ENCODE measurements around the gene GPER1. TPM values are rescaled to one million over a fixed set of nuclear protein-coding genes. Genes with fewer than 3 reads are reported as not detected.
"Not testable (repeated sequence)": the region's sequence is repeated elsewhere in the genome, so short reads cannot be mapped to it uniquely, and the experiment has no call there.

The GPER1 gene
- total RNA-seq, 2 experiments from 2014 or later = not detected

DNA sequence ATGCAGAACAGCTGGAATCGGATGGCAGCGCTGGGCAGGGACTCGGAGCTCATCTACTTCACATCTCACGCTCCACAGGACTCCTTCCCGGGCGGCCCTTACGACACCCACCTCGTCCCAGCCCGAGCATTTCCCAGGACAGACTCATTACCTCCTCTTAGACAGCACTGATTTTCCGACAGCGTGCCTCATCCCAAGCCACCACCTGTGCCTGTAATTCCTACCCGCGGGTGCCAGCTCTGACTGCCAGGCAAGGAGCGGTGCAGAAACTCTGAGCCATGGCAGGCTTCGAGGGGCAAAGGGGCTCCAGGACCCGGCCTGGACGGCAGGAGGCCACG lies 25.6 kb downstream of the GPER1 start:
- no peak overlapping the region for H3K27ac ChIP-seq (ENCODE audit: low read depth in 1 of 2, low read length in 2 of 2)
- H3K9me3 Mint-ChIP-seq = no peaks in the 10 kb centered on the region
- POLR2A ChIA-PET = no interaction called here
- no peak overlapping the region for H3K27ac Mint-ChIP-seq
- TF ChIP-seq, protein P1, sequence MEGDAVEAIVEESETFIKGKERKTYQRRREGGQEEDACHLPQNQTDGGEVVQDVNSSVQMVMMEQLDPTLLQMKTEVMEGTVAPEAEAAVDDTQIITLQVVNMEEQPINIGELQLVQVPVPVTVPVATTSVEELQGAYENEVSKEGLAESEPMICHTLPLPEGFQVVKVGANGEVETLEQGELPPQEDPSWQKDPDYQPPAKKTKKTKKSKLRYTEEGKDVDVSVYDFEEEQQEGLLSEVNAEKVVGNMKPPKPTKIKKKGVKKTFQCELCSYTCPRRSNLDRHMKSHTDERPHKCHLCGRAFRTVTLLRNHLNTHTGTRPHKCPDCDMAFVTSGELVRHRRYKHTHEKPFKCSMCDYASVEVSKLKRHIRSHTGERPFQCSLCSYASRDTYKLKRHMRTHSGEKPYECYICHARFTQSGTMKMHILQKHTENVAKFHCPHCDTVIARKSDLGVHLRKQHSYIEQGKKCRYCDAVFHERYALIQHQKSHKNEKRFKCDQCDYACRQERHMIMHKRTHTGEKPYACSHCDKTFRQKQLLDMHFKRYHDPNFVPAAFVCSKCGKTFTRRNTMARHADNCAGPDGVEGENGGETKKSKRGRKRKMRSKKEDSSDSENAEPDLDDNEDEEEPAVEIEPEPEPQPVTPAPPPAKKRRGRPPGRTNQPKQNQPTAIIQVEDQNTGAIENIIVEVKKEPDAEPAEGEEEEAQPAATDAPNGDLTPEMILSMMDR (IDR thresholded peaks at IDR 0.05) = no peak
- H3K4me1 Mint-ChIP-seq (ENCODE audit: low read depth) = peaks cover 5% of the 10 kb centered on the region
- no peak overlapping the region for H3K4me3 Mint-ChIP-seq
- no peaks in the 10 kb centered on the region for H3K27me3 ChIP-seq (ENCODE audit: control insufficient read depth in 1 of 2, insufficient read depth in 2 of 2, low read length in 2 of 2)
- no peak for DNase-seq
- H3K4me3 ChIP-seq (ENCODE audit: low read length) = no peak overlapping the region
- no peaks in the 10 kb centered on the region for H3K4me1 ChIP-seq (ENCODE audit: insufficient read depth, low read length)
- peaks cover 5% of the 10 kb centered on the region for H3K36me3 Mint-ChIP-seq (ENCODE audit: low read depth)
- no peaks in the 10 kb centered on the region for H3K36me3 ChIP-seq (ENCODE audit: insufficient read depth, low read length)
- CTCF ChIA-PET = no interaction called here
- ATAC-seq (ENCODE audit: poor library complexity) = no peak
- H3K9me3 ChIP-seq (ENCODE audit: control insufficient read depth in 1 of 2, insufficient read depth in 1 of 2, low read length in 2 of 2) = peaks cover 0 to 7% of the 10 kb centered on the region in 2 experiments
- no peaks in the 10 kb centered on the region for H3K27me3 Mint-ChIP-seq
- intact Hi-C loops (cut with DNase I, micrococcal nuclease) = no loop called here

DNA sequence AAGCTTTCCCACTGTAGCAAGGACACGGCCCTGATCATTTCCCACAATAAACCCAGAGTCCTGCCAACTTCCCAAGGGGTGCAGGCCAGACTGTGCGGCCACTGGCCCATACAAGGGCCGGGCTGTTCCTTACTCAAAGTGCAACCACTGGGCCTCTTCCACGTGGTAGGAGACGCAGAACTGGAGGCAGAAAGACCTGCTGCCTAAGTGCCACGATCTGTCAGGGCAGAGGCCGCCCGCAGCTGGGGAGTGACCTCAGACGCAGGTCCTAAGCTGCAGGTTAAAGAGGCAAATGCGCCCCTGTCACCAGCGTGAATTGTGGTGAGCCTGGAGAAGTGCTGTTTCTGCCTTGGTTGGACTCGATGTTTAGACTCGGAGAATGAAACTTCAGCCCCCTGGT lies 26.2 kb downstream of the GPER1 start:
- POLR2A ChIA-PET = no interaction called here

DNA sequence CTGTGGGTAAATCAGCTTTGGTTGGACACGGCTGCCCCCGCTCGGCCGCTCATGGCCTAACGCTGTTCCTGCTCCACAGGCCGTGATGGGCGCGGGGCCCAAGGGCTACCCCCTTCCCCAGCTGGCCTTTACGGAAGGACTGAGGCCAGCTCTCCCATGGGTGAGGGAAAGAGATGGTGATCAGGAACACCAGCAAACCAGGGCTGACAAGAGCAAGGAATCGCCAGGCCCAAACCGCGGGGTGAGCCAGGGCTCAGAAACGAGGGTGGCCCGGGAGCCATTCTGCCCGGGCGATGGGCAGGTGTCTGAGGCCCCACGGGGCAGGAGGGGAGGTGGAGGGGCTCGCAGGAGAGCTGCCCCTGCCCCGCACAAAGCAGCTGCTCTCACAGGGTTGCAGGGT lies 26.6 kb downstream of the GPER1 start:
- Mint-ChIP-seq H3K27me3 (no peaks in the 10 kb centered on the region), H3K36me3 (ENCODE audit: low read depth) (peaks cover 5% of the 10 kb centered on the region), H3K27ac (no peak overlapping the region), H3K4me1 (ENCODE audit: low read depth) (peaks cover 12% of the 10 kb centered on the region), H3K9me3 (no peaks in the 10 kb centered on the region), H3K4me3 (no peak overlapping the region)
- ATAC-seq (ENCODE audit: poor library complexity) (no peak), DNase-seq (no peak)
- Histone ChIP-seq H3K4me3 (ENCODE audit: low read length) (no peak overlapping the region), H3K27me3 (ENCODE audit: control insufficient read depth in 1 of 2, insufficient read depth in 2 of 2, low read length in 2 of 2) (no peaks in the 10 kb centered on the region), H3K9me3 (ENCODE audit: control insufficient read depth in 1 of 2, insufficient read depth in 1 of 2, low read length in 2 of 2) (peaks cover 0 to 7% of the 10 kb centered on the region in 2 experiments), H3K4me1 (ENCODE audit: insufficient read depth, low read length) (peaks cover 4% of the 10 kb centered on the region), H3K27ac (ENCODE audit: low read depth in 1 of 2, low read length in 2 of 2) (no peak overlapping the region), H3K36me3 (ENCODE audit: insufficient read depth, low read length) (no peaks in the 10 kb centered on the region)
- CTCF ChIA-PET = no interaction called here
- intact Hi-C loops (cut with DNase I, micrococcal nuclease) = no loop called here
- TF ChIP-seq, protein P1 (IDR thresholded peaks at IDR 0.05) = no peak
- POLR2A ChIA-PET = no interaction called here

More for the DNA sequence above, 26.2 kb downstream of the GPER1 start:
- Histone ChIP-seq H3K4me3 (ENCODE audit: low read length) (no peak overlapping the region), H3K4me1 (ENCODE audit: insufficient read depth, low read length) (peaks cover under 1% of the 10 kb centered on the region), H3K9me3 (ENCODE audit: control insufficient read depth in 1 of 2, insufficient read depth in 1 of 2, low read length in 2 of 2) (peaks cover 0 to 7% of the 10 kb centered on the region in 2 experiments), H3K27ac (ENCODE audit: low read depth in 1 of 2, low read length in 2 of 2) (no peak overlapping the region), H3K27me3 (ENCODE audit: control insufficient read depth in 1 of 2, insufficient read depth in 2 of 2, low read length in 2 of 2) (no peaks in the 10 kb centered on the region), H3K36me3 (ENCODE audit: insufficient read depth, low read length) (no peaks in the 10 kb centered on the region)
- TF ChIP-seq, protein P1 (IDR thresholded peaks at IDR 0.05) = no peak
- ATAC-seq (ENCODE audit: poor library complexity) (no peak), DNase-seq (no peak)
- CTCF ChIA-PET = no interaction called here
- Mint-ChIP-seq H3K27me3 (no peaks in the 10 kb centered on the region), H3K4me1 (ENCODE audit: low read depth) (peaks cover 8% of the 10 kb centered on the region), H3K9me3 (no peaks in the 10 kb centered on the region), H3K4me3 (no peak overlapping the region), H3K27ac (no peak overlapping the region), H3K36me3 (ENCODE audit: low read depth) (peaks cover 5% of the 10 kb centered on the region)
- intact Hi-C loops (cut with DNase I, micrococcal nuclease) = no loop called here

DNA sequence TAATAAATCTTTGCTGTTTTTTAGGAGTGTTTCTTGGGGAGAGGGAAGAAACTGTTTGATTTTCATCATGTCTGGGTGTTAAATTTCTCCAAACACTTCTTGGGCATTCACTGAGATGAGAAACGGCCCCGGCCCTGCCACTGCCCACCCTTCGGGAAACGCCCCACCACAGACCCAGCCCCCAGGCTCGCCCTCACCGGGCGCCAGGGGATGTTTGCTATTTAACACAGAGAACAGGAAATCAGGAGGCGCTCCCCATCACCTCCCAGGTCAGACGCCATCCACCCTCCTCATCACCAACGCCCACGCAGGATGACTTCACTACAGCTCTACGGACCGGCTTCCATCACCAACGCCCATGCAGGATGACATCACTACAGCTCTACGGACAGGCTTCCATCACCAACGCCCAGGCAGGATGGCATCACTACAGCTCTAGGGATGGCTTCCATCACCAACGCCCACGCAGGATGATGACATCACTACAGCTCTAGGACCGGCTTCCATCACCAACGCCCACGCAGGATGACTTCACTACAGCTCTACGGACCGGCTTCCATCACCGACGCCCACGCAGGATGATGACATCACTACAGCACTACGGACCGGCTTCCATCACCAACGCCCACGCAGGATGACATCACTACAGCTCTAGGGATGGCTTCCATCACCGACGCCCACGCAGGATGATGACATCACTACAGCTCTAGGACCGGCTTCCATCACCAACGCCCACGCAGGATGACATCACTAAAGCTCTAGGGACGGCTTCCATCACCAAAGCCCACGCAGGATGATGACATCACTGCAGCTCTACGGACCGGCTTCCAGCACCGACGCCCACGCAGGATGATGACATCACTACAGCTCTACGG lies 27.5 kb downstream of the GPER1 start:
- H3K27ac ChIP-seq (ENCODE audit: low read depth in 1 of 2, low read length in 2 of 2); H3K4me3 Mint-ChIP-seq; H3K4me1 ChIP-seq (ENCODE audit: insufficient read depth, low read length); H3K9me3 ChIP-seq (ENCODE audit: control insufficient read depth in 1 of 2, insufficient read depth in 1 of 2, low read length in 2 of 2); H3K36me3 ChIP-seq (ENCODE audit: insufficient read depth, low read length); H3K27me3 Mint-ChIP-seq; H3K27me3 ChIP-seq (ENCODE audit: control insufficient read depth in 1 of 2, insufficient read depth in 2 of 2, low read length in 2 of 2); H3K4me3 ChIP-seq (ENCODE audit: low read length); ATAC-seq (ENCODE audit: poor library complexity); POLR2A ChIA-PET; H3K36me3 Mint-ChIP-seq (ENCODE audit: low read depth); H3K27ac Mint-ChIP-seq; DNase-seq; CTCF ChIA-PET; intact Hi-C loops (cut with DNase I, micrococcal nuclease); H3K9me3 Mint-ChIP-seq: not testable (repeated sequence)
- peaks cover 14% of the 10 kb centered on the region for H3K4me1 Mint-ChIP-seq (ENCODE audit: low read depth)

DNA sequence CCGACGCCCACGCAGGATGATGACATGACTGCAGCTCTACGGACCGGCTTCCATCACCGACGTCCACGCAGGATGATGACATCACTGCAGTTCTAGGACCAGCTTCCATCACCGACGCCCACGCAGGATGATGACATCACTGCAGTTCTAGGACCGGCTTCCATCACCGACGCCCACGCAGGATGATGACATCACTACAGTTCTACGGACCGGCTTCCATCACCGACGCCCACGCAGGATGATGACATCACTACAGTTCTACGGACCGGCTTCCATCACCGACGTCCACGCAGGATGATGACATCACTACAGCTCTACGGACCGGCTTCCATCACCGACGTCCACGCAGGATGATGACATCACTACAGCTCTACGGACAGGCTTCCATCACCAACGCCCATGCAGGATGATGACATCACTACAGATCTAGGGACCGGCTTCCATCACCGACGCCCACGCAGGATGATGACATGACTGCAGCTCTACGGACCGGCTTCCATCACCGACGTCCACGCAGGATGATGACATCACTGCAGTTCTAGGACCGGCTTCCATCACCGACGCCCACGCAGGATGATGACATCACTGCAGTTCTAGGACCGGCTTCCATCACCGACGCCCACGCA lies 28.6 kb downstream of the GPER1 start:
- H3K27ac Mint-ChIP-seq; H3K9me3 ChIP-seq (ENCODE audit: control insufficient read depth in 1 of 2, insufficient read depth in 1 of 2, low read length in 2 of 2); H3K27me3 Mint-ChIP-seq; H3K4me1 ChIP-seq (ENCODE audit: insufficient read depth, low read length); H3K27ac ChIP-seq (ENCODE audit: low read depth in 1 of 2, low read length in 2 of 2); CTCF ChIA-PET; H3K4me3 Mint-ChIP-seq; ATAC-seq (ENCODE audit: poor library complexity); POLR2A ChIA-PET; intact Hi-C loops (cut with DNase I, micrococcal nuclease); H3K36me3 Mint-ChIP-seq (ENCODE audit: low read depth); H3K9me3 Mint-ChIP-seq; H3K36me3 ChIP-seq (ENCODE audit: insufficient read depth, low read length); DNase-seq; H3K27me3 ChIP-seq (ENCODE audit: control insufficient read depth in 1 of 2, insufficient read depth in 2 of 2, low read length in 2 of 2); H3K4me3 ChIP-seq (ENCODE audit: low read length): not testable (repeated sequence)
- peaks cover 14% of the 10 kb centered on the region for H3K4me1 Mint-ChIP-seq (ENCODE audit: low read depth)

Data from CD4-positive, alpha-beta T cell (primary cell).